CD4-positive, alpha-beta T cell treated with Interleukin-15 for 1 hour (primary cell): ENCODE data around the gene HNRNPK.
A peak's percentile ranks its signal among the peaks of the same experiment; 100 is the strongest.
"Not testable (repeated sequence)": the region's sequence is repeated elsewhere in the genome, so short reads cannot be mapped to it uniquely, and the experiment has no call there.

ENCODE experiments used
- DNase-seq: peaks from one replicate; pipeline ENCODE4 v3.0.0-alpha.2; 2020

Gene HNRNPK

DNA sequence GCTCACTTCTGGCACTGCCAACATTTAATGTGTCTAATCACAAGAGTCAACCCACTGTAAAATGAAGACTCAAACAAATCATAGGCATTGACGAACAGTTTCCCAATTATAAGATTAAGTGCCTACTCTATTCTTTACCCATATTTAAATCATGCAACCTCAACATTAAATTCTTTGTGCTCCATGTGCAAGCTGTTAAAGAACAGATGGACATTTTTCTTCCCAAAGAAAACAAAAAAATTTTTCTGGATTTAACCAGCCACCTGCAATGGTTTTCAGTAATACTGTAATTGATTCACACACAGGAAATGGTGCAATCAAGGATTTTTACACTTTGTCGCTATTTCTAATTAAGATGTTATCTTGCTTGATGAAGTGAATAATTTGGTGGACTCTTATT, 3.6 kb downstream of the HNRNPK start:
- DNase-seq: no peak

DNA sequence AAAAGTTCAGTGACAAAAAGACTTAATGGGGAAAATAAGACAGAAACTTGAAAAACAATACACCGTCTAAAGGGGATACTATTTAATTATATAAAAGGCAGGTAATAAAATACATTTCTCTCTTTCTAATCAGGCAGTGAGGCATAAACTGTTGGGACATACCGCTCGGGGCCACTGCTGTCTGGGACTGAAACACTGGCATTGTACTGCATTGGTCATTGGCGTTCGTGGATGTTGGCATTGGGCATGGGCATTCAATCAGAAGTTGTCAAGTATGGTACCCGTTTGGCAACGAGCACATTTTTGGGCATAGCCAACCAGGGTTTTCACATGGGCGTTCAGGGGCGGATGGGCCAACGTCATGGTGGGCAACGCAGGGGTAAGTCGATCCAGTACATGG, 4.7 kb downstream of the HNRNPK start:
- DNase-seq: no peak

DNA sequence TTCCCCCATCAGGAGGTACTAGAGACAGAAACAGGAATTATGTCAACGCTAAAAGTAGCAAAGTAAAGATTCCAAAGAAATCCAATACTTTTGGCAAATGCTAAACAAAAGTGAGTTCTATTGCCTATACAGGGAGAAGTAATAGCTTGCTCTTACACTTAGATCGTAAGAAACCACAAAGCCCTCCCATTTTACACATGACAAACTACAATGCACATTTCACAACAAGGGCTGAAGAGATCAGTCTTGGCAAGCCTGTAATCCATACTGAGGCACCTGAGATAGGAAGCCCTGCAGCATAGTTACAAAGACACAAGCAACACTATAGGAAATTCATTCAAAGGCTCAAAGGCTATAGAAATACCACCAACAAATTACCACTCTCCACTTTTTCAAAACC, 7.7 kb downstream of the HNRNPK start:
- no peak for DNase-seq

DNA sequence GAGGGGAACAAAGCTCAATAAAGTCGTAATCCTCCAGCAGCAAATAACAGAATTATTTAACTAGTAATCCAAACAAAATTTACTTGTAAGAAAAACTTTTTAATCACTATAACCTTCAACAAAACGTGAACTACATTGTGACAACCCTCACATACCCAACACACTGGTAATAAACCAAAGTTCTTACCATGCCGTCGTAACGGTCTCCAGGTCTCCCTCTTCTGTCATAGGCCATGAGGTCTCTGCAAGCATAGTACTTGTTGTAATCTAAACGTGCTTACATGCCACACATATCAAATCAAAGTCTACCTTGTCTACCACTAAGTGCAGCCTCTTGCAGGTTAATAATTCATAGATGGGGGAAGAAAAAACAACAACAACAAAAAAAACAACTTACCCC, 8.5 kb downstream of the HNRNPK start:
- DNase-seq: no peak

DNA sequence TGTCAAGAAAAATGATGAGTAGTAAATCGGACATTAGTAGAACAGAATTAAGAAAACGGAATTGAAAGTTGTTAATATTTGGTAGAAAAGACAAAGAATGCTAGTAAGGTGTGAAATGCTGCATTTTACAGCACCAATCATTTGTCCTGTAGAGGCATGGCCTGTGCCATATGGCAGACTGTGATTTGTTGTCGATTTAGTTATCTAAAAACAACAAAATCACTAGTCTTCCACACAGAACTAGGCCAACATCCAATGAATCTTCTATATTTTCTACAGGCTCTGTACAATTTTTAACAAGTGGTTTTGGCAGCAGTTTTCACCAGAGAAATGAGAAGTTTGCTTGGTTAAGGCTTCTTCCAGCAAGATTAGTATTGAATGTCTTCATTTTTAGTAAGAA, 10.4 kb downstream of the HNRNPK start:
- DNase-seq: no peak

DNA sequence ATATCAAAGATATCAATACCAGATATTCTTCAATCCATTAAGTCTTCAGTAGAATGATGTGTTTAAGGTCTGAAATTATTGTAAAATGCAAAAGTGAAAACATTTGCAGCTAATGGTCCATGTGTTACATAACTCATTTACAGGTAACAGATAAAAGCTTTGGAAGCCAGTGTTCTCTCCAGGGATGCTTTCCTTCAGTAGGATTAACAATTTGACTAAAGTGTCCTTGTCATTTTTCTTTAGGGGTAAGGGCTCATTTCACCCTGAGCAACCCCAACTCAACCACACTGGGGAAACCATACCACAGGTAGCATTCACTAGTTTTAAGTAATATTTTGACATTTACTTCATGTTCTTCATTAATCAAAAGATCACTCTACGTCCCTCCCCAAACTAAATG, 12.9 kb downstream of the HNRNPK start:
- DNase-seq: no peak

DNA sequence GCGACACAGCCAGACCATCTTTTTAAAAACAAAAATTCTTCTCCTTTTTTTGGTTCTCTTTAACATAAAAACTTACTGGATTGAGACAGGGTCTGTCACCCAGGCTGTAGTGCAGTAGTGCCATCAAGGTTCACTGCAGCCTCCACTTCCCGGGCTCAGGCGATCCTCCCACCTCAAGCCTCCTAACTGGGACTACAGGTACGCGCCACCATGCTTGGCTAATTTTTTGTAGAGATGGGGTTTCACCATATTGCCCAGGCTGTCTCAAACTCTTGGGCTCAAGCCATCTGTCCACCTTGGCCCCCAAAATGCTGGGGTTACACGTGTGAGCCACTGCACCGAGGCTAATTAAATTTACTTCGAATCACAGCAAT, 13.8 kb downstream of the HNRNPK start:
- DNase-seq: no peak

DNA sequence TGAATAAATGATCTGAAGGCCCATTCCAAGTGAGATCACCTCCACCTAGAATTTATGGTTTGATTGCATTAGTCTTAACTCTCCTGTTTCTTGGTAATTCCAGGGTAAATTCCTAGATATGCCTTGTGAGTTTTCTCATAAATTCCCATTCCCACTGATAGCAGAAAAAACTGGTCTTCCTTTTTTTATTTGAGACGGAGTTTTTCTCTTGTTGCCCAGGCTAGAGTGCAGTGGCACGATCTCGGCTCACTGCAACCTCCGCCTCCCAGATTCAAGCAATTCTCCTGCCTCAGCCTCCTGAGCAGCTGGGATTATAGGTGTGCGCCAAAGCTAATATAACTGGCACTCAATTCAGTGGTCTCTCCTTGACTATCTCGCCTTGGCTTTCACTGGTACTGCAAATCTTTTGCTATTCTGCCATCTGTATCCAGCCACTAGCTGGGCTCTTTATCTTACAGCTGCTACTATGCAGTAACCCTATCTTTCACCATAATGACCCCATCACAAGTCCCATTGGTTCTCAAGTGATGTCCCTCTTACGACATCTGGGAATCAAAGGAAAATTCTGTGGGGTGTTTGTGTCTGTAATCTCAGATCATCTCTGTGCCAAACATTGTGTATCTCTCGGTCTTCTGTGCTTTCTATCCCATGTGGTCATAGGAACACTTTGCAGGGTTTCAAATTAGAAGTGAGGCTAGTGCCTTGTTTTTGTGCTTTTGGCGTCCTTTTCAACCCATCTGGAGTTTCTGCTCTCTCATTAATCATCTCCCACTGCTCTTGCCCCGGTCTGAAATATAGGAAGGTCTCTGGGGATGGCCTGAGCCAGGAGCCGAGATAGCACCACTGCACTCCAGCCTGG, 14.4 kb downstream of the HNRNPK start:
- no peak for DNase-seq

DNA sequence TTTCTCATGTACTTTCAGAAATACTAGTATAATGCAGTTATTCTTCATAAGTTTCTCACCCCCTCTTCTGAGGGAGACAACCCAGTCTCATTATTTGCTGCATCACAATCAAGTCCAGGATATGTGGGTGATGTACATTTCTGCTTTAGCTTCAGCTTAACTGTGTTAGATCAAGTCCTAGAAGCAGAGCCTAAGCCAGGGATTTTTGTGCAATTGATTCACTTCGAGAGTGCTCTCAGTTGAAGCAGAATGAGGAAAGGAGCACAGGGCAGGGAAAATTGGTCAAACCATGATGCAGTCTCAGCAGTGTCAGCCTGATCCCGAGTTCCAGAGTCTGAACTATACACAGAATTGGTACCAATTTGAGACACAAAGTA, 15.1 kb downstream of the HNRNPK start:
- no peak for DNase-seq

DNA sequence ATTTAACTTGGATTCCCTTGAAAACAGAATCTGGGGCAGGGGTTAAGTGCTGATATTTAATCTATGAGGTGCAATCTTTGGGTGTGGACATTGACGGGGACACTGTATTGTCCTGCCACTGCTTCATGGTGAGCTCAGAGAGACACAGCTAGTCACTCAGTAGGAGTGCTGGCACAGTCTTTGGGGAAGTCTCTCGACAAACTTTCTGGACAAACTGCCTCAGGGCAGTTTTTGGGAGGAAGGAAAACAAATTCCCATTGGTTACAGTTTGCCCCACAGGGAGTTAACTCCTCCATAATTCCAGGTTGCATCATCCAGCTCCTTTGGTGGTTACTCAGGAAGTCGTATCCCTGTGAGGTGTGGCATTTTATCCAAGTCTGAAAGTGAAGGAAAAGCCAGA, 17.9 kb downstream of the HNRNPK start:
- no peak for DNase-seq

DNA sequence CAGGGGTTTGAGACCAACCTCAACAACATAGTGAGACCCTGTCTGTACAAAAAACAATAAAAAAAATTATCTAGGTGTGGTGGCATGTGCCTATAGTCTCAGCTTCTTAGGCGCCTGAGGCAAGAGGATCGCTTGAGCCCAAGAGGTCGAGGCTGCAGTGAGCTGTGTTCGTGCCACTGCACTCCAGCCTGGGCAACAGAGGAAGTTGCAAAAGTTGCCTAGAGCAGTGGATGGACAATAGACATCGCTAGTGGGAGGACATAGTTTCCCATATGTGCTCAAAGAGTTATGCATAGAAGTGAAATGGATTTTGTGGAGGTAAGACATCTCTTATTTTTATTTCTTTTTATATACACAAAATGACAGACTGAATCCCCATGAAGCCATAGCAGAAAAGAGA, 19.0 kb downstream of the HNRNPK start:
- DNase-seq: no peak

DNA sequence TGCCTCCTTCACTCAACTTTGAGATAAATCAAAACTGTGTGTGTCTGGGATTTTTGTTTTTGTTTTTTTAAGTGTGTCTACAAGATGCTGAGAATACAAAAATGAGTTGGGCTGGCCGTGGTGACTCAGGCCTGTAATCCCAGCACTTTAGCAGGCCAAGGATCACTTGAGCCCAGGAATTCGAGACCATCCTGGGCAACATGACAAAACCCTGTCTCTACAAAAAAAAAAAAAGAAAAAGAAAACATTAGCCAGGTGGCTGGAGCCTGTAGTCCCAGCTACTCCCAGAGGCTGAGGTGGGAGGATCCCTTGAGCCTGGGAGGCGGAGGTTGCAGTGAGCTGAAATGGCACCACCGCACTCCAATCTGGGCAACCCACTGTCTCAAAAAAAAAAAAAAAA, 21.0 kb downstream of the HNRNPK start:
- no peak for DNase-seq

DNA sequence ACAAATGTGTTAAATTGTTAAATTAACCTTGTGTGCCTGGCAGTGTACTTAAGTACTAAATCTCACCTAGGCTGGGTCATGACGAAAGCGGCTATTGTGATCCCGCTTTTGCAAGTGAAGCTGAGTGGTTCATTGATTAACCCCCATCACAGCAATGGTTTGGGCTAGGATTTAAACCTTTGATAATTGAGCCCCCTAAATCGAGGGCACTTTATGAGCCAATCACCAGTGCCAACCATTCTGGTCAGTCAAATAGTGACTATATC, 22.8 kb downstream of the HNRNPK start:
- DNase-seq: no peak

DNA sequence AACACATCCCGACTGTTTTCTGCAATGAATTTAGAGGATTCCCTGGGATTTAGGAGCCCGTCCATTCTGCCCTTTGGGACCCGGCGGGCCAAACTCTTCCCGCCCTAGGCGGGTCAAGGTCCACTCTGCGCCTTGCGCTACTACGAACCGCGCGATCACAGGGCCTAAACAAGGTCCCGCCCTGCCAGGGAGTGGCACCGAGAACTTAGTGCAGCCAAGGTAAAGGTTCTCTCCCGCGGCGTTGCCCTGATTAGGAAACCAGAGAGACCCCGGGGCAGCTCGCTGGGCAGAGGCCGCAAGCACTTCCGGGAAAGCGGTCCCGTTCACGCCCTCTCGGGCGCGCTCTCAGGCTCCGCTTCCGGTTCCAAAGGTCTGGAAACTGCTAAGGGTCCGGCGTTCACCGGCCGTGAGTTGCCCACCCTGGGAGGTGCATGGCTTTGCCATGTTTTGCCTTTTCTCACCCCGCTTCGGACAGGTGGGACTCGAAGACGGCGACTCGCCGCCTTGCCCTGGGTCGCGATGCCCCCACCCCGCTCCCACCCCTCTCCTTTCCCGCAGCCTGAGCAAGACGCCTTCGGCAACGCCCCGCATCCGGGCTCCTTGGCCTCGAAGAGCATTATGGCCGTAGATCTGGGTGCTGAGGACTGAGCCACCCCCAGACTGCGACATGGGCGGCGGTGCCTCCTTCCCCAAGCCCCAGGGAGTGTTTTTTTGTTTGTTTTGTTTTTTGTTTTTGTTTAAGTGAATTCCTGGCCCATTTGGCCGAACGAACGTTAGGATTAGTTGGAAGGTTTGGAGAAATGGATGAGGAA, 23.4 kb downstream of the HNRNPK start:
- peak; percentile 52 for DNase-seq

DNA sequence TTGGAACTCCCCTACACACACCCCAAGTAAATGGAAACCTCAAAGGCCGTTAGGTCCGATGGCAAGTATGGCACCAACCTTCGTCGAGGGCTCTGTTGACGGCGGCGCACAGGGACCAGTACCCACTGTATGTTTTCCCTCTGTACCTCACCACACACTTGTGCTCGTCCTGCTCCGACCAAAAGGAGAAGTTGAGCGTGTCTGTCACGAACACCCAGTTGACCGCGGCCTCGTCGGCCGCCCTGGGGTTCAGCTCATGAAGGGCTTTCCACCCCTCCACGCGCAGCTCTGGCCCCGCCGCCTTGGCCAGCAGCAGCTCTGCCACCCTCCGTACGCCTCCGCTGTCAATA, 24.0 kb downstream of the HNRNPK start:
- DNase-seq: peak; percentile 52

DNA sequence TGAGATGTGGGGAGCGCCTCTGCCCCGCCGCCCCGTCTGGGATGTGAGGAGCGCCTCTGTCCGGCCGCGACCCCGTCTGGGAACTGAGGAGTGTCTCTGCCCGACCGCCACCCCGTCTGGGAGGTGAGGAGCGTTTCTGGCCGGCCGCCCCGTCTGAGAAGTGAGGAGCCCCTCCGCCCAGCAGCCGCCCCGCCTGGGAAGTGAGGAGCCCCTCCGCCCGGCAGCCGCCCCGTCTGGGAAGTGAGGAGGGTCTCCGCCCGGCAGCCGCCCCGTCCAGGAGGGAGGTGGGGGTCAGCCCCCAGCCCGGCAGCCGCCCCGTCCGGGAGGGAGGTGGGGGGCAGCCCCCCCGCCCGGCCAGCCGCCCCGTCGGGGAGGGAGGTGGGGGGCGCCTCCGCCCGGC, 31.9 kb downstream of the HNRNPK start:
- DNase-seq: not testable (repeated sequence)

DNA sequence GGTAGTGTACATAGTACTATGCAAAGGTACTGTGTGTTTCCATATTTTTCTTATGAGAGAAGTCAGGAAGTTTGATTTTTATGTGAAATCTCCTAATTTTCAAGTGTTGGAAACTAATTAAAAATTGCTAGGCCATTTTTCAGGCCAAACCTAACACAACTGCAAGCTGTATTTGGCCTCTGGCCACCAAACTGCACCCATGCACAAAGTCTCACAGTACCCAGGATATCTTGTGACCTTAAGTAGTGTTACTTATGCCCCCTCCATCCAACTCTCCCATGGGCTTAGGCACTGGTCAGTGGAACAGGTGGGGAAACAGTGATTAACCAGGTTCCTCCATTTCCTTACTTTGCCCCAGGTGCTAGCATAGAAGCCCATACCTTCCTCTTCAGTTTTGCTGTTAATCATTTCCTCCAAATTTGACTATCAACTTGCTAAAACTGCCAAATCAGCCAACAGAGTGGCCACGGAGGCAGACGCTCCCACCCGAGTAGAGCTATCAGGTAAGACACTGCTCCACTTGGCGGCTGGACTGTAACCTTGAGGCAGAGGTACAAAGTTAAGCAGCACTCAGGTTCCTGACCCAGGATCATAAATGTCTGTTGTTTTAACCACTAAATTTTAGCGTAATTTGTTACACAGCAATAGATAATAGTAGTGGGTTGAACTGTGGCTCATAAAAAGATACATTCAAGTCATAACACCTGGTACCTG, 39.3 kb downstream of the HNRNPK start:
- no peak for DNase-seq

DNA sequence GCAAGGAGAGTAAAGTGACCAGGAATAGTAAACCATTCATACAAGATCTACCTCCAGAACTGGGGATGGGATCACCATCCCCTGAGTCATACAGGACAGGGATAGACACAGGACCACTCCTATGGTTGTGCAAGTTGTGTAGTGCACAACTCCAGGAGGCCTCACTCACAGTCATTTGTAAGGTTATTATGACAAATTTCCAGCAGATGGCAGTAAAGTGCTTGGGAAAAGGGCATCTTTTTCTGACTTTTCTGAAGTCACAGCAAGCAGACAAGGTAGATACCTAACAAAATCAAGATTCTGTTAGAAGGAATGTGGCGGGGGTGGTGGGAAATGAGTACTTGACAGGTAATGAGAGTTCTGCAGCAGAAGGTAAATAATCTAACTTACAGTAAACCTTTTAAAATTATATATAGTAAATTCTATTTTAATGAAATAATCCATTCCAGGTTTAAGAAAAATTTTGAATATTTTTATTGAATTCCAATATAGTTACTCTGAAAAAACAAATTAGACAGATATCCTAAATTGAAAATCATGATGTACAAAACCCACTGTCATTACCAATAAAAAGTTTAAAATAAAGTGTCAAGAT, 42.1 kb downstream of the HNRNPK start:
- peak; percentile 28 for DNase-seq

DNA sequence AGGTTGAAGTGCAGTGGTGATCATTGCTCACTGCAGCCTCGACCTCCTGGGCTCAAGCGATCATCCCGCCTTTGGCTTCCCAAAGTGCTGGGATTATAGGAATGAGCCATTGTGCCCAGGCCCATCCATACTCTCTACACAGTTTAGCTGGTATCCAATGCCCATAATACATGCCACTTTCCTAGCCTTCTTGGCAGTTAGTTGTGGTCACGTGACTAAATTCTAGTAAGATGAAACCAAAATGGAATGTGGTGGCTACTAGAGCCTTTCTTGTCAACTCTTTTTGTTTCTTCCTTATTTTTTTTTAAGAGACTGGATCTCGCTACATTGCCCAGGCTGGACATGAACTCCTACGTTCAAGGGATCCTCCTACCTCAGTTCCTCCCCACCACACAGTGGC, 43.5 kb downstream of the HNRNPK start:
- DNase-seq: no peak

DNA sequence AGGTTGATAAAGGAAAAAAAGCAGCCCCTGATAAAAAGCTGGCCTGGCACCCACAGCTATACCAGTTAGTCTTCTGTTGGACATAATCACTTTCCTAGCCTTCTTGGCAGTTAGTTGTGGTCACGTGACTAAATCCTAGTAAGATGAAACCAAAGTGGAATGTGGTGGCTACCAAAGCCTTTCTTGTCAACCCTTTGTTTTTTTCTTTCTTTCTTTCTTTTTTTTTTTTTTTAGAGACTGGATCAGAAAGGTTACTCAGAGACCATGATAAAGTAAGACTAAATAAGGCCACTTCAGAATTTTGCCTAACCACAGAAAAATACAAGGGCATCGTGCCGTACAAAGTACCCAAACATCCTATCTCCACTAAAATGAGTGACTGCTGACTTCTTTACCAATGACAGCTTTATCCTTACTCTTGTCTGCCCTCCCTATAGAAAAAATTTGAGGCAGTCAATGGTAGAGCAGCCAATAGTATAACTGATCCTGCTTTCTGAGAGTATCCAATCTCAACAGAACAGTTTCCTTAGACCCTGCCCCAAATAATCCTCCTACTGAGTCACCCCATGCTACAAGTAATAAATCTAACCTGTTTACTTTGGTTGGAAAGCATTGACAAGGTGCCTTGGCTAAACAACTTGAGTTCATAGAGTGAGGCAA, 44.6 kb downstream of the HNRNPK start:
- no peak for DNase-seq

DNA sequence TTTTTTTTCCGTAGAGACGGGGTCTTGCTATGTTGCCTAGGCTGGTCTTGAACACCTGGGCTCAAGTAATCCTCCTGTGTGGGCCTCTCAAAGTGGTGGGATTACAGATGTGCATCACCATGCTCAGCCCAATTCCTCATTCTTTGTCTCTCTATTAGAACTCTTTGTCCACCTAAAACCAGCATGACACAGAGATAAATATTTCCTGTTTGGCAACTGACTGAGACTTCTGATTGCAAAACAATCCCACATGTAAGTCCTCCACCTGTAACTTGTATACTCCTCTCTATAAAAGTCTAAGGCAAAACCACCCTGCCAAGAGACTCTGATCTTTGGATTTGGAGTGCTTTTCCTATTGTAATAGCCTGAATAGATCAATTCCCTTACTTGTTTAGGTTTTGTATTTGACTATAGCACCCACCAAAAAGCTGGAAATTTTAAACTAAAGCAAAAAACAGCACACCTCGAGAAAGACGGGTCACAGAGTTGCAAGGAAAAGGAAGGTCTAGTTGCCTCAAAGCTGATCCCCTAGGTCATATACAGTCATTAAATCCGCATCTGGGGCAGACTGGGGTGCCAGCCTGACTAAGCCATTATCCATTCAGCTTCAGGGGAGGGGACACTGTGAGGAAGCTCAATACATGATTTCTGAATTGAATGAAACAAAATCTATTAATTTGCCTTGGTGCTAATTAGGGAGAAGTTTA, 45.3 kb downstream of the HNRNPK start:
- DNase-seq: no peak

DNA sequence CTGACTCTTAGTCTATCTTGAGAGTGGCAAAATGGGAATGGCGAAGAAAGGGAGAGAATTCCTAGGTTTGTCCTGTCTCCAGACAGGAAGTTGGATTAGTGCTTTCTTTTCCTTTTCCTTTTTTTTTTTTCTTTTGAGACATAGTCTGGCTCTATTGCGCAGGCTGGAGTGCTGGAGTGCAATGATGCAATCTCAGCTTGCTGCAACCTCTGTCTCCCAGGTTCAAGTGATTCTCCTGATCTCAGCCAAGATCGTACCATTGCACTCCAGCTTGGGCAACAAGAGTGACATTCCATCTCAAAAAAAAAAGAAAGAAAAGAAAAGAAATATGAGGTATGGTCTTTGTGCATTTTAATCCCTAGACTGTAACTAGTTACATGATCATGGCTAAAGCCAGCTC, 46.2 kb downstream of the HNRNPK start:
- no peak for DNase-seq

DNA sequence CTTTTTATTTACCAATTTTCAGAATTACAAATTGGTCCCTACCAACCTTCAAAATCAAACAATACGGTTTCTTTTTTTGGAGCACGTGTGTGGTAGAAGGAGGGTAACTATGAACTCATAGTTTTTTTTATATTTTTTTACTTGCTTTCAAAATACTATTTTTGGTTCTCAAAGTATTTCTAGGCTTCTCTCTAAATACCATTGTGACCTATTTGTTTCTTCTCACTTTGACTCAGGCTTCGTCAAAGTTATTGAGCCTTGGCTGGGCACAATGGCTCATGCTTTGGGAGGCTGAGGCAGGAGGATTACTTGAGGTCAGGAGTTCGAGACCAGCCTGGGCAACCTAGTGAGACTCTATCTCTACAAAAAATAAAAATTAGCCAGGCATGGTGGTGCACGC, 47.2 kb downstream of the HNRNPK start:
- DNase-seq: no peak
